HG03060 (cell line): ENCODE results near the gene PANK1.
"Not testable (repeated sequence)": the region's sequence is repeated elsewhere in the genome, so short reads cannot be mapped to it uniquely, and the experiment has no call there.

Experiments used
- ATAC-seq: cut with Tn5 transposase; IDR thresholded peaks from one replicate; pipeline ENCODE4 v1.9.1; 2021; ENCODE audit warnings: low read depth, moderate number of reproducible peaks; ENCODE audit not compliant: unreplicated experiment

PANK1 gene

GRCh38 chr10:89622151-89622550 is 22.9 kb downstream of the PANK1 start:
- ATAC-seq, result no peak

DNA sequence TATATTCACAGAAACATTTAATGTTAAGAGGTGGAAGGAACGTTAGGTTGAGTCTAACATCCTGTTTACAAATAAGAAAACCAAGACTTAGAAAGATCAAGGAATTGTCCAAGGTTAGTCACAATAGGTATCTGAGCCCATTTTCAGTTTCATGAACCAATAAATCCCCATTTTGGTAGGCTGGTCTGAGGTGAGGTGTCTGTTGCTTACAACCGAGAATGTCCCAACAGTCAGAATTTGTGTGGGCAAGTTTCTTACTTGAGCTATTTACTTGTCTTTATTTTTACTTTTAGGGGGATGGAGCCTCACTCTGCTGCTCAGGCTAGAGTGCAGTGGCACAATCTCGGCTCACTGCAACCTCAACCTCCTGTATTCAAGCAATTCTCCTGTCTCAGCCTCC is 23.6 kb downstream of the PANK1 start:
- ATAC-seq, result no peak

DNA sequence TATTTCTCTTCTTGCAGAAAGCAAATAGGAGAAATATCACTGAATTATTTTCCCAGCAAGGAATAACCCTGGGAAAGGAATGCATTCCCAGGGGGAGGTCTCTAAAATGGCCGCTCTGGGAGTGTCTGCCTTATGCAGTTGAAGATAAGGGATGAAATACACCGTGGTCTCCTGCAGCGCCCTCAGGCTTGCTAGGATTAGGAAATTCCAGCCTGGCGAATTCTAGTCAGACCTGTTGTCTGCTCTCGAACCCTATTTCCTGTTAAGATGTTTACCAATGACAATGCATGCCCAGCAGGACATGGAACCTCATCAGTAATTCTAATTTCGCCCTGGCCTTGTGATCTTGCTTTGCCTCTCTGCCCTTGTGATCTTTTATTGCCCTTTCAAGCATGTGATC is 24.7 kb downstream of the PANK1 start:
- not testable (repeated sequence) for ATAC-seq

DNA sequence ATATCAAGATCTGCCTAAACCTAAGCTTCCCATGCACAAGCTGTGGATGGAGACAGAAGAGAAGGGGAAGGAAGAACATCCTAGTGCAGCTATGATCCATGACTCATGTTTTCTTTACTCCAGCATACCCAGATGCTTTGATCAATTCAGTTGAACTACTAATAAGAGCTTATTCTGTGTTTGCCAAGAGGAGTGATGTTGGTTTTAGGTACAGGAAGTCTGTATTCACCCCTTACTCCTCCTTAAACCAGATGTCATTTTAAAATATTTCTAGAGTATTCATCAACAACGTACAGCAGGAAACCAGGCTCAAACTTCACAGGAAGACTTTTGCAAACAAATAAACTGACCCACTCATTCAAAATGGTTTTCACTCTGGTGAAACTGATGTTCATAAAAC is 29.2 kb downstream of the PANK1 start:
- ATAC-seq, result no peak

GRCh38 chr10:89615112-89615511 is 29.9 kb downstream of the PANK1 start:
- ATAC-seq, result no peak

GRCh38 chr10:89613582-89613981 is 31.5 kb downstream of the PANK1 start:
- ATAC-seq, result no peak

DNA sequence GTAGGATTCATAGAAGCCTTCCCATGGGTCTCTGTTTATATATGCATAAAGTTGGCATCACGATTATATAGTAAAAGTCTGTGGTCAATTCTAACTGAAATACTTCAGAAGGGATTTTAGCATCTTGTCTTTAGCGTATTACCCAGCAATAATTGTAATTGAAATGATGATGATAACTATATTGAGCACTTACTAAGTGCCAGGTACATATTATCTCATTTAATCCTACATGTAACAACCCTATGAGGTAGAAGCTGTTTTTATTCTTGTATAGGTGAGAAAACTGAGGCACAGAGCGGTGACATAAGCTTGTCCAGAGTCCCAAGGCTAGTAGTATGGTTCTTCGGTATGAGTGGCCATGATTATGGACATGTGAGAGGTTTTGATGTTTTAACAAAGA is 33.8 kb downstream of the PANK1 start:
- no peak for ATAC-seq

DNA sequence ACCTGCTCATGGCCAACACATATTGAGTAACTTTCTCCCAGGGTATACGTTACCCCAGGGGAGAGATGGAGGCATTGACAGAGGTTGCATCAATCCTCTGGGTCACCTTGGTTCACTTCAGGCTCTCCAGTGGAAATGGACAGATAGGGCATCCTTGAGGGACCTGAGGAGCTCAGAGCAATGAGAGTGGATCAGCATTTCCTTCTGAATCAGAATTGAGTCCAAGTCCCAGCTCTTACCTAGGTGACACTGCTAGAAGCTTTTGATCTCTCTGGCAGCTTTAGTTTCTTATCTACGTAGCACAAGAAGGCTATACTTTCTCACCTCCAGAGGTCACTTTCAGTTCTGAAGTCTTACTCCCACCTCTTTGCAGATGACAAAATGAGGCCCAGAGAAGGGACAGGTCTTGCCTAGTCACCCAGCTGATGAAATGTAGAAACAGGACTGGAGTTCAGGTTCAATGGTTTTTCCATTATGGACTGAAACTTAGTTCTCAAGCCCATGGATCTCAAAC is 35.2 kb downstream of the PANK1 start:
- ATAC-seq, result peak; percentile 86

DNA sequence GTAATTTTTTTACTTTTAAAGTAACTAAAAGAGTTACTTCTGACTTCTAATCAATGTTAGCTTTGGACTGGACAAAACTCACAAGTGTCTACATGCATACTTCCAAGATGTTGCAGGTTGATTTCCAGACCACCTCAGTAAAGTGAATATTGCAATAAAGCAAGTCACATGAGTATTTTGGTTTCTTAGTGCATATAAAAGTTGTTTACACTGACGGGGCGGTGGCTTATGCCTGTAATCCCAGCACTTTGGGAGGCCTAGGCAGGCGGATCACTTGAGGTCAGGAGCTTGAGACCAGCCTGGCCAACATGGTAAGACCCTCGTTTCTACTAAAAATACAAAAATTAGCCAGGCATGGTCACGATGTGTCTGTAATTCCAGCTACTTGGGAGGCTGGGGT is 40.8 kb downstream of the PANK1 start:
- ATAC-seq, result no peak

GRCh38 chr10:89602919-89603318 is 42.1 kb downstream of the PANK1 start:
- ATAC-seq, result no peak

- no peak for ATAC-seq
Measured at GRCh38 chr10:89601728-89602361, 43.2 kb downstream of the PANK1 start.

- ATAC-seq, result no peak
Measured at GRCh38 chr10:89600041-89600440, 45.0 kb downstream of the PANK1 start.

DNA sequence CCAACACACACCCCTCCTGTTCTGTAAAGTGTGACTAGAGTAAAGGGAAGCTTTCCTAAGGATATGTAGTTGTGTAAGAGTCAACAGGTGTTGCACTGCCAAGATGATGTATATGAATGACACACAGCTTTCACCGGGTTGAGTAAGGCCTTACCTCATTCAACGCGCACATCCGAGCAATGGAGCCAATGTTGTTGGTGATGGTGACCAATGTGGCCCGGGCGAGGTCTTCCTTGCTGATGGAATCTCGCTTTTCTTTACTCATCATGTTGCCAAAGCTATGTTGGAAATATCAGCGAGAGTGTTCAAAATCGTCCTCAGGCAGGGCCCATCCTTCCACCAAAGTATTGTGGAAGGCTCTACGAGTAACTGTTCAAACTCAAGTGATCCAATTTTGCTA is 52.0 kb downstream of the PANK1 start:
- ATAC-seq, result no peak

DNA sequence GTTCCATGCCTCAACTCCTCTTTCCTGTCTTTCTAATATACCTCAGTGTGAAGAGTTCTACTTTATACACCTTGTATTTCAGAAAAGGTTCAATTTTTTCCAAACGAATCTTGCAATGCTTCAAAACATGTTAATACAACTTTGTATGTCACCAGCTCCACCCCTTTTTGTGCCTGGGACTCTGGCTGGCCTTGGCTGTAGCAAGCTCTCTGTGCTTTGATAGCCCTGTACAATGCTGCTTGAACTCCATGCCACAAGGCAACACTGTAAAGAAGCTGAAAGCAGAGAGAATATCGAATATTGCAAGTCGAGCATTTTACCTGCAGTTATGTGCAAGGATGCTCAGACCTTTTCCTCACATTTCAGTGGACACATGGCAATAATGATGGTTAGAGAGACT is 52.5 kb downstream of the PANK1 start:
- ATAC-seq, result no peak

GRCh38 chr10:89591796-89592271 is 53.2 kb downstream of the PANK1 start:
- no peak for ATAC-seq

DNA sequence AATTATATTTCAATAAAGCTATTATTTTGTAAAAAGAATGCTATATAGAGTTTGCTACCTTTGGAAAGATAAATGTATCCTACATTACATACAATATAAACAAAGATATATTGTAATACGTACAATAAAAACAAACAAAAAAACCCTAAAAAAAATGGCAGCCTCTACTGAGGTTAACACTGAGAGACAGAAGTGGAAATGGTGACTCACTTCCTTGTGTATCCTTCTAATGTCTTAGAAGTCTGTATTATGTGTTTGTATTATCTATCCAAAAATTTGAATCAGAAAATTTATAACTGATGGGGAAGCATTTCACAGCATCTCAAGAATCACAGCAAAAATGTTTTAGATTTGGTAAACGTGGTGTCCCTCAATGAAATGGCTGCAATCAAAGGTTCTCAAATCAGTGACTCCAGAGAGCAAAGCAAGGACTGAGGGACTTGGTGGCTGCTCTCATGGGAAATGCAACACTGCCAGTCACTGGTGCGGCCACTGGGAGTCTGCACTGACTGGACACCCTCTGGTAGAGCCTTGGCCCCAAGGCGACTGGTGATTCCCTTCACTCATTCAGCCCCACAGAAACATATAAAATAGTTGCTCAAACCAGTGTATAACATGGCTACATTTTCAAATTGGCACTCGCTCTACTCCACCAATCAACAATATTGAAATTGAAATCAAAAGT is 53.8 kb downstream of the PANK1 start:
- ATAC-seq, result no peak

DNA sequence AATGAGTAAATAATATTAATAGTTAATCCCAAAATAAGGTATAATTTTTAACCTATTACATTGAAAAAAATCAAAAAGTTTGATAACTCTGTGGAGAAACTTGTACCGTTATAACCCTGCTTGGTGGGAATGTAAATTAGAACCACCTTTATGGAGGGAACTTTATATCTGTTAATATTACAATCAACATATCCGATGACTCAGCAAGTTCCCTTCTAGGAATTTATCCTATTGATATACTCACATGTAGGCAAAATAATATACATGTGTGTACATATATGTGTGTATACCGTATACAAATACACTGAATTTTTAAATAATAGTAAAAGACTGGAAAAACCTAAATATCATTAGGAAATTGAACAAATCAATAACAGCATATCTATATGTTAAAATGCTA is 54.7 kb downstream of the PANK1 start:
- ATAC-seq, result no peak

GRCh38 chr10:89589101-89589720 is 55.8 kb downstream of the PANK1 start:
- ATAC-seq, result no peak

DNA sequence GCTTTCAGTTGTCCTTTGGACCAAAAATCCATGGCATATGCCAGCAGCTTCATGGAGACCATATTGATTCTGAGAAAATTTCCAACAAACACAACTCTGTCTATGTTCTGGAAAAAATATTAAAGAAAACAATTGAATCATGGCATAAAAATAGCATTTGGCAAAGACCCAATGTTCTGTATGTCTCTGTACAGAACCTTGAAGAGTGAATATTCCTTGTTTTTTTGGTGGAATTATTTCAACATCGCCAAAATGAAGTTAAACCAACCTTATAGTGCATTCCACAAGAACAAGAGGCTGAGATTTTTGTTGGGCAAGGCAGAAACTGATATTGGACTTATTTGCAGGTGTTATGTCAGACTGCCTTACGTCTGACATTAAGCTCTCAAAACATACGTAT is 56.4 kb downstream of the PANK1 start:
- no peak for ATAC-seq

GRCh38 chr10:89582022-89582421 is 63.0 kb downstream of the PANK1 start:
- no peak for ATAC-seq

DNA sequence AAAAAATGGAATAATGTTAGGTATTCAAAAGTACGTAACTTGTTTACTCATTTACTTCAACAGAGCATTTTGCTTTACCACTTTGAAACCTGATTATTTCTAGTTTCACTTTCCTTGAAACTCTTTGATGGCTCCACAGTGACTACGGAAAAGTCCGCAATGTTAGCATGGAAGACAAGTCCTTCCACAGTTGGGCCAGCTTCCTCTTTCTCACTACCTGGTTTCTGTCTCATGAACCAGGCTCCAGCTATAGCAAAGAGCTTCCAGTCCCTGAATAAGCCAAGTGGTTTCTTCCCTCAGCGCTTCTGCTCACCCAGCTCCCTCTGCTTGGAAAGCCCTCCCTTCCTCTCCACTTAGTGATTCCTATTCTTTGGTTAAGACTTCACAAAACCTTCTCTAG is 64.8 kb downstream of the PANK1 start:
- no peak for ATAC-seq

DNA sequence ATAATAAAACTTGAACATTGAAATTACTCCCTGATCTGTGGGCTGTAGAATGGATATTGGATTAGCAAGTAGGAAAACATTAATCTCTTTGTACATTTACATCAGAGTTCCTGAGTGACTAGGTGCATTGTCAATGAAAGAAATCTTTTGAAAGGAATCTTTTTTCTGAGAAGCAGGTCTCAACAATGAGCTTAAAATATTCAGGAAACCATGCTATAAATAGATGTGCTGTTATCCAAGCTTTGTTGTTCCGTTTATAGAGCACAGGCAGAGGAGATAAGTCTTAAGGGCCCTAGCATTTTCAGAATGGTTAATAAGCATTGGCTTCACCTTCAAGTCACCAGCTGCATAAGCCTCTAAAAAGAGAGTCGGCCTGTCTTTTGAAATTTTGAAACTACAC is 68.3 kb downstream of the PANK1 start:
- no peak for ATAC-seq
